Dermis blood vessel endothelial cell (primary cell): ENCODE results near the gene RGS17. TPM values are rescaled to one million over a fixed set of nuclear protein-coding genes. Genes with fewer than 3 reads are reported as not detected.
A peak's percentile ranks its signal among the peaks of the same experiment; 100 is the strongest.

Experiments used
- DNase-seq: peaks from one replicate; pipeline ENCODE4 v3.0.0; 2010
- total RNA-seq: library from RNA; depleted of rRNA; stranded (reverse); fragments of >200 nt; gene quantifications from 2 replicates; pipeline ENCODE4 v1.2.3, GENCODE V29; 2014

The RGS17 gene
- total RNA-seq, 1 donor from 2014 or later, result 3.9 TPM

DNA sequence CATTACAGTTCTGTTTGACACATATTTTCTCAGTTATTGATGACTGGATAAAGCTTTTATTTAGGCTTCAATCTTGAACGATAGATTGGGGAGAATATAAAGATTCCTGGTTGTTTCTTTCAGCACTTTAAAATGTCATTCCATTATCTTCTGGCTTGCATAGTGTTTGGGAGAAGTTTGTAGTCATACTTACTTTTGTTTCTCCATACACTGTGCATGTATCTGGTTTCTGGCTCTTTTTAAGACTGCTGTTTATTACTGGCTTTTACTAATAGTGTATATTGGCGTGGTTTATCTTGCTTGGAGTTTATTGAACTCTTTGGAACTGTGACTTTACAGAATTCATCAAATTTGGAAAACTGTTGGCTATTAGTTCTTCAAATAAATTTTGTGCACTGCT lies 49.2 kb downstream of the RGS17 start:
- DNase-seq, result no peak

DNA sequence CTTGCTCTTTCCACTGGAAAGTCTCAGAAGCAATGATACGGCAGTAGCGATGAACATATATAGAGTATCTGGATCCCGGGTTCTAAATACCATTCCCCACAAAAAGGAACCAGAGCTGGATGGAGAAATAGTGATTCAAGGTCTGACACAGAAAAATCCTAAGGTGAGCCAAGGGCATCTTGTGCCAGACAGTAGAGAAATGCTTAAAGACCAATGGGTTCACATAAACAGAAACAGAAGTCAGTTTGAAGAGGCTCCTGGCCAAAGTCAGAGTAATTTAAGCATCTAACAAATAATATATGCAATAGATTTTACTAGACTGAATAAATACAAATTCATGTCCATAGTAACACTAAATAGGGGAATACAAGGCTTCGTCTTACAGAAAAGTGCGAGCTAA lies 54.7 kb downstream of the RGS17 start:
- no peak for DNase-seq

DNA sequence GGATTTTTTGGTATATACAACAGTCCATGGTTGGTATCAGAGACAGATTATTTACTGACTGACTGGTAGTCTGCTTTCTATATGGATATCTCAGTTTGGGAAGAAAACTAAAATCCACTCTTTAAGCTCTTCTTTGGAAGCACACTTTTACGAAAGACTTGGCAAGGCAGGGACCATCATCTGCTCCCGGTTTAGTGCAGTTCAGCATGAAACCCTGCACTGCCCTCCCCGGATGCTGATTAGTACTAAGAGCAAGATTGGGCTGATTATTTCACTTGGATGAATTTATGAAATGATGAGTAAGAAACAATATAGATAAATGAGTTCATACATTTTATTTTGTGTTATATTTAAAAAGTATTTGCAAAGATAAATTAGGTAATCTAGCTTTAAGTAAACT lies 56.3 kb downstream of the RGS17 start:
- no peak for DNase-seq

DNA sequence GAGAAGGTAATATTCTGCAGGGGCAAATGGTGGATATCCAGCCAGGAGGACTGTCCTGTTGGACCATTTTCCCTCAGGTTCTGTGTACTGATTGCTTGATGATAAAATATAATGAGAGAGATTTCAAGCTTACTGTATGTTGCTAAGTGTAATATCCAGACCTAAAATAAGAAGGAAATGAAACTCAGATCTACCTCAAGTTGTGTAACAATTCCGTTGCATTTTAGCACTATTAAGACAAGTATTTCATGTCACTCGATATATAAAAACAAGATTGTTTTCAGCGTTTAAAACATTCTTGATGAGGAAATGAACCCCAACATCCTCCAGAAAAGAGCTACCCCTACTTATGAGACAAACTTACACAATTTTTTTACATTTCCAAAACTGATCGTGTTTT lies 57.2 kb downstream of the RGS17 start:
- no peak for DNase-seq

DNA sequence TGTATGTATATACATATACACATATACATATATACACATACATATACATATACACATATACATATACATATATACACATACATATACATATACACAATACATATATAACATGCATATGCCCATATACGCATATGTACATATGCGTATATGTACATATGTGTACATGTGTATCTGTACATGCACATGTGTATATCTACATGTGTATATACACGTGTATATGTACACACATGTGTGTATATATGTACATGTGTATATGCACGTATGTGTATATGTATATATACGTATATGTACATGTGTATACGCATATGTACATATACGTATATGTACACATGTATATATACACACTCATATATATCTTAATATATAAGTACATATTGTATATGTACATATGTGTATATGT lies 60.3 kb downstream of the RGS17 start:
- no peak for DNase-seq

DNA sequence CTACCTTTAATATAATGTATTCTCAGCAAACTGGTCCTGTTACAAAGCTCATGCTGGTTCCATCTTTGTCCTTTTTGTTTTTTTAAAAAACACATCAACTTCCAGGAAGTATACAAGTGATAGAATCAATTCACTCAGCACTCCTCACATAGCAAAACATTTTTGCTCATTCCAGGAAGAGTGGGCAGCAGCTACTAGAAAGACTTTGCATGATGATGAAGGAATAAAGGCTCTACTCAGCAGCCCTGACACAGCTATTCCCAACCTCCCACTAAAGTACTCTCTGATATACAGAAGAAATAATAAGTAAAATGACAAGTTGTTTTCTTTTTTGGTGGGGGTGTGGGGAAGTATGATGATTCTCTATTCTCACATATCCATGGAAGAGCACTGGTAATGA lies 61.2 kb downstream of the RGS17 start:
- DNase-seq, result no peak

DNA sequence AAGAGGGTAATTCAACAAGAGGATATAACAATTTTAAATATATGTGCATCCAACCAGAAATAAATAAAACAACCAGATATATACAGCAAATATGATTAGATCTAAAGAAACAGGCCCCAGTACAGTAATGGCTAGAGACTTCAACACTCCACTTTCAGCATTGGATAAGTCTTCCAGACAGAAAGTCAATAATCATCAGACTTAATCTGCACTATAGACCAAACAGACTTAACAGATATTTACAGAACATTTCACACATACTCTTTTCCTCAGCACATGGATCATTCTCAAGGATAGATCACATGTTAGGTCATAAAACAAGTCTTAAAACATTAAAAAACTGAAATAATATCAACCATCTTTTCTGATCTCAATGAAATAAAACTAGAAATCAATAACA lies 65.9 kb downstream of the RGS17 start:
- no peak for DNase-seq

DNA sequence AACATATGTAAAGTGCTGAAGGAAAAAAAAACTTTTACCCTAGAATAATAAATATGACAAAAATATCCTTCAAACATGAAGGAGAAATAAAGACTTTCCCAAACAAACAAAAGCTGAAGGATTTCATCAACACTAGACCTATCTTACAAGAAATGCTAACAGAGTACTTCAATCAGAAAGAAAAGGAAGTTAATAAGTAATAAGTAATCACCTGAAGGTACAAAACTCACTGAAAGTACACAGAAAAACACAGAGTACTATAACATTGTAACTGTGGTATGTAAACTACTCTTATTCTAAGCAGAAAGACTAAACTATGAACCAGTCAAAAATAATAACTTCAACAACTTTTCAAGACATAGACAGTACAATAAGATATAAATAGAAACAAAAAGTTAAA lies 67.1 kb downstream of the RGS17 start:
- DNase-seq, result no peak

DNA sequence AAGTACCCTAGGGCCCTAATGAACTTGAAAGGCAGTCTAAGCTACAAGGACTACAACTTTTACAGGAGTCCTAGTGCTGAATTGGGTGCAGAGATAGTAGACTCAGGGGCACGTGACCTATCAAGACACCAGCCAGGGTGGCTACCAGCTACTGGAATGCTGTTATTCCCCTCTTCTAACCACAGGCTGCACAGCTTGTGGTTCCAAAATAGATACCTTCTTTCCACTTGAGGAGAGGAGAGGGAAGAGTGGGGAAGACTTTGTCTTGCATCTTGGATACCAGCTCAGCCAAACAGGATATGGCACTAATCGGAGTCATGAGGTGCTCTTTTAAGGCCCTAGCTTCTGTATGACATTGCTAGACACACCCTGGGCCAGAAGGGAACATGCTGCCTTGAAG lies 68.6 kb downstream of the RGS17 start:
- no peak for DNase-seq

DNA sequence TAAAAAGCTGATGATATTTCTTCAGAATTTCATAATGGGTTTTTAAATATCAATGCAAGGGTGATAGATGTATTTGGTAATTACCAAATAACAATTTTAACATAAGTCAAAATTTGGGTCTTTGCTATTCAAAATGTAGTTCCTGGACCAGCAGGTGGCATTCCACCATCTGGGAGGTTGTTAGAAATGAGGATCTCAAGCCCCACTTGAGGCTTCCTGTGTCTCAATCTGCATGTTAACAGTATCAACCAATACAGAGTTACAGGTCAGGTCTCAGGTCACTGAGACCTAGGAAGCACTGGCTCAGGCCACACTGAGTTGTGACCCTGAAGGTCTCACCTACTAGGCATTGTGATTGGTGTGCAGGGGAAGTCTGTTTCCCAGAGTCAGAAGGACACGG lies 71.3 kb downstream of the RGS17 start:
- peak; percentile 22 for DNase-seq

DNA sequence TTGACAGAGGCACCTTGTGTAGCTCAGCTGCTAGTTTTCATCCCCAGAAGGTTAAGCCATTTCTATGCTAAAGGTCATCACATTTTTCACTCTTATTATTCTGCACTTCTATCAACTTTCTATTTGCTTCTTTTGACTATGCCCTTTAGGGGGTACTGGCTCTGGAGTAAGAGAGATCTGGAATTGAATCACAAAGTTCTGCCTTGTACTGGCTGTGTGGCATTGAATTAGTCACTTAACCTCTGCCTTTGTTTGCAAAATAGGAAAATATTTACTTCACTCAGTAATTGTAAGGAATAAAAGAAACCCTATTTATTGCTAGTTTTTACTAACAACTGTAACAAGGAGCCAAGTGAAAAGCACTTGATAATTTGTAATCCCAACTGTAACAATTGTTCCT lies 71.8 kb downstream of the RGS17 start:
- DNase-seq, result no peak

DNA sequence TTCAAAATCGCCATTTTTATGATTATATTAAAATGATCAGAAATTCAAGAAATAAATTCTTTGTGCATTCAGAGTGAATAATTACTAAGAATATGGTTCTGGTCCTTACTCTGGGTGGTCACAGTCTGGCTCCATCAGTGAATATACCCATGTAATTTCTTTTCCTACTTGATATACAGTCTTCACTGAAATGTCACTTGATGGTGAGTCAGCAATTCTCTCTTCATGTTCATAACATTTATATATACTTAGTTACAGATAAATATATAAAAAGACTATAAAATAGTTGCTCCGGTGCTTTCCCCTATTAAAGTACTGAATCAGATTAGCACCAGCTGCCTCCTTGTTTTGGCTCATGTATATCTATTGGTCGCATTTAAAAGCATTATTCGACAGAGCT lies 72.2 kb downstream of the RGS17 start:
- DNase-seq, result no peak

DNA sequence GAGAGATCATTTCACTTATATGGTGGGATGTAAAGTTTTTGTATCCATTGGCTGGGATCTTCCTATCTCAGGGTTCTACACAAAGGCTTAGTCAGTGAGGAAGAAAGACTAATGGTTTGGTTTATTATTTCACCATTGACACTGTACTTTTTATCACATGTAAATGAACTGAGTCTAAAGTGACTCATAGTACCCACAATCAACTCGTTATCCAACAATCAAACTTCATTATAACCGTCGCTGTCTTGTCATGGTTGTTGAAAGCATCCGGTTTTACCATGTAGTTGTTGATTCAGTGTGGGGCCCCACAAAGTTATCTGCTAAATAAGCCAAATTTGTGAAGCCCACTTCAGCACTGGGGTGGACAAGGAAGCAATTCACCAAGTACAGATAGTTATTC lies 72.8 kb downstream of the RGS17 start:
- DNase-seq, result peak; percentile 17

DNA sequence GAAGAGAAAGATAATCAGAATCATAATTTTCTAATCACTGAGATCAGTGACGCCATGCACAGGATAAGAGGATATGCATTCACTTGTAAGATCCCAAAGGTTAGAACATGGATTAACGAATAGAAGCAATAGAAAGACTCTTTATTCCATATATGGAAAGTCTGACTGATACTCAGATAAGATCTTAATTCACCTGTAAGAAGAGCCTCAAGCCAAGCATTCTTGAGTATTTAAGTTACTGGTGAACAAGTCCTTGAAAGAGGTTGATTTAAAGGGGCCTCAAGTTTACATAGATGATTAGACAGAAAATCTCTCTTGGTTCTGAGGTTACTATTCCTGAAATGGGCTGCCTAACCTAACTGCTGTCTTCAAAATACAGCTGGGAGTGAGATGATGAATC lies 74.8 kb downstream of the RGS17 start:
- no peak for DNase-seq

DNA sequence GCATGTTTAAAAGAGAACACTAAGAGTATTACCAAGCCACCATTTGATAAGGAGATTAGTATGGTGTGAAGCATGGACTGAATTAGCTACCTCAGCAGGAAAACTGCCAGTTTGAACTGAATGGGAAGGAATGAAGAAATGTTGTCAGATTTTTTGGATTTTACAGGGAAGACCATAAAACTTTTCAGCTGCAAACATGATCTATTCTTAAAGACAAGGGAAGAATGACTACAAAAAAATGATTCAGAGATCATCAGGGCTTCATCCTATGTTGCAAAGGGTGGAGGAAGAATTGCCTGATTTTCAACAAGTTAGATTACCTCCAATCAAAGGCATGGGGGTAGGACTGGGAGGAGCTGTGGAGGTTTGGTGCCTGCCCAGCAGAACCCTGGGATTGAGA lies 79.3 kb downstream of the RGS17 start:
- DNase-seq, result no peak

DNA sequence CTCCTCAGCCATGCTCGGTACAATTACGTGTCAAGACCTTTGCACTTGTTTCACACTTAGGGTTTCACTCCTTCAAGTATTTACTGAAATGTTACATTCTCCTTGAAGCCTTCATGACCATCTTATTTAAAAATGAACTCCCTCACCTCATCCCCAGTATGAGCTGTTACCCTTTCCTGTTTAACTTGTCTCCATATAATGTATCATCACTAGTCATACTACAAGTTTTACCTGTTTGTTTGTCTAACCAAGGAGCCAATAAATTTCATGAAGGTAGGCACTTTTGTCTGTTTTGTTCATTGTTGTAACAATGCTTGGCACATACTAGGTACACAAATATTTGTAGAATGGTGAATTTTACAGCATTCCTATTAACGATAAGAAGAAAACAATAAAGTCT lies 82.5 kb downstream of the RGS17 start:
- DNase-seq, result no peak

DNA sequence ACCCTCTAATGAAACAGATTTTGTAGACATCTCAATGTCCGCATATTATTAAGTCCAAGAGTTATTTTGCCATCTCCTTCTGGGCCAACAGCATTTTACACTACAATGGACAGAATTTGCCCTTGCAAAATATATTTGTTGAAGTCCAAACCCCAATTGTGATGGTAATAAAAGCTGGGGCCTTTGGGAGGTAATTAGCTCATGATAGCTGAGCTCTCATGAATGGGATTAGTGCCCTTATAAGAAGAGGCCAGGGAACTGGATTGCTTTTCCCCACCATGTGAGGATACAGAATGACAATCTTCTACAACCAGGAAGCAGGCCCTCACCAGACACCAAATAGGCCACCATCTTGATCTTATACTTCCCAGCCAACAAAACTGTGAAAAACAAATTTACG lies 83.7 kb downstream of the RGS17 start:
- DNase-seq, result no peak

DNA sequence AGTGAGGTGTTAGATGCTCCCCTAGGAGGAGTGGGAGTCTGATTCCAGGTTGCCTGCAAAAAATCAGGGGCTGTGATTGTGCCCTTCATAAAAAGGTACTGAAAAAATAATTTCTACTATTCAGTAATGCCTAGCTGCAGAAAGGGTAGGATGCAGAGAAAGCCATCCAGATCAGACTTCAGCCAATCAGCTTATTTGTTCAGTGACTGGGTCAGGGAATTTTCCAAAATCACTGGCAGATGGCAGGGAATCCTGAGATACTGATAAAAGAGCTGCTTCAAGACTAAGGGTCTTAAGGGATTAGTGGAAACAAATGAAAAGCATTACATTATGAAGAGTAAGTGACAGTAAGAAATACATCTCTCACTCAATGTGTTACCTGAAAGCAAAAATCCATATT lies 85.8 kb downstream of the RGS17 start:
- no peak for DNase-seq

DNA sequence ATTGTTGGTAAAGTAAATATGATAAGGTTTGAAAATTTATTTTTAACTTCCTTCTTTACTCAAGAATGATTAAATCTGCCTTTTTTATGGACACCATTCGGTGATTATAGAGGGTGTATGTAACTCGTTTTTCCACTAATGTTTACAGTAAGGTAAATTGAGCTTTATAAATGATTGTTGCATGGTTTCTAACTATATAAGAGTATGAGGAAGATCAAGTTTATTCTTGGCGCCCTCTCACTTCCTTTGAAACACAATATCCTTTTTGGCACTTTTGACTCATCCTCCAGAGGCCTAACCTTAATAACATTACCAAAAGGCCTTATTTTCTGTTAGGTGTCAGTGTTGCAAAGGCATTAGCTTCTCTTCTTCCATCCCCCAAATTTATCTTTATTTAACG lies 86.8 kb downstream of the RGS17 start:
- peak; percentile 49 for DNase-seq

DNA sequence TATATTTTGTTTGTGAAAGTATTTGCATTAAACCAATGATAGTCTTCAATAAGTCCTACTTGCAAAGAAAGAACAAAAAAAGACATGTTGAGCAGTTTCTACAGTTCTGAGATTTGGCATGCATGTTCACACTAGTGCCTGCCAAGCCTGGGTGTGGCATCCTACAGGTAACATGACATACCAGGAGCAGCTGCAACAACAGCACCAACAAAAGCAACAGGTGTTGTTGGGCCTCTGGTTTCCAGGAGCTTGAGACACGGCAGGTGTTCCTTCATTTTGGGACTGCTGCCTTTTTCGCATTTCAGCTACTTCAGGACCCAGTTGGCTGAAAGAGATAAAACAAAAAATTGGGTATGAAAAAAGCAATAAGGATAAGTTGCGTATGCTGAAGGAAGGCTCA lies 87.4 kb downstream of the RGS17 start:
- DNase-seq, result no peak

DNA sequence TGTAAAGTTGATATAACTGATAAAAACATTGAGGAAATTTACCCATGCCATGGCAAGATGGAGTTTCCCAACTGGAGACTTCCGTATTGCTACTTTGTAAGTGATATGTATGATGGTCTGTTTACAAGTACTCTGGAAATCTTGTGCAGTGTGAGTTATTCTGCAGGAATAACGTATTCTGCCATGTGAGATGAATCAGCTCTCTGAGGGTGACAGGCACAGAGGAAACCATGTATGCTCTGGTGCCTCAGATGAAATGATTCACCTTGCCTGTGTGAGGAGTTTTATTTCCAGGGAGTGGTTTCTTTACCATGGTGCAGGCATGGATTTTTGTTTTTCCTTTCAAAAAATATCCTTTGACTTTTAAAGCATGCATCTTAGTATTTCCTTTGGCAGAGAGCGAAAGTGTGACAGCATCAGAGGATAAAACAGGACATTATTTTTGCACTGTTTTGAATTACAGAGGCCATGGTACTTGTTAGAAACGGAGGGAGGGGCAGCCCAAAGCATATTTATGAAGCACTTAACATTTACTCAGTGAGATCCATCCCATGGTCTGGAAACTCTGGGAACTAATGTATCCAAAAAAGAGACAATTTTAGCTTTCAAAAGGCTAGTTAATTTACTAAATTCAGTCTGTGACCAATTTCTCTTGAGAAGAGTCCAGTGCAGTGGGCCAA lies 92.6 kb downstream of the RGS17 start:
- no peak for DNase-seq

DNA sequence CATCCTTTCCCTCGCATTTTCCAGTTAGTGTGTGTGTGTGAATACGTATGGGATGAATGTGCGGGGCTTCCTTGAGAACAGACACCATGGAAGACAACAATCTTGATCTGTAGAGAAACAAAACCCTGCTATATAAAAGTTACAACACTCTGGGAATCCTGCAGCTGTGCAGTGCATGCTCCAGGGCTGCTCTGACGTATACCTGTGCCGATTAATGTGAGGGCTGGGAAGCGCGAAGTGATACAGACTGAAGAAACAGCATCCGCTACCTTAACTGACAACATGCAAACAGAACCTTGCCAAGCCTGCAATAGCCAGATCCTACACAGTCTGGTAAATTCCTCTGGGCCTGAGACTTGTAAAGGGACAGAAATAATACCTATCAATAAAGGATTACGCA lies 96.9 kb downstream of the RGS17 start:
- no peak for DNase-seq

DNA sequence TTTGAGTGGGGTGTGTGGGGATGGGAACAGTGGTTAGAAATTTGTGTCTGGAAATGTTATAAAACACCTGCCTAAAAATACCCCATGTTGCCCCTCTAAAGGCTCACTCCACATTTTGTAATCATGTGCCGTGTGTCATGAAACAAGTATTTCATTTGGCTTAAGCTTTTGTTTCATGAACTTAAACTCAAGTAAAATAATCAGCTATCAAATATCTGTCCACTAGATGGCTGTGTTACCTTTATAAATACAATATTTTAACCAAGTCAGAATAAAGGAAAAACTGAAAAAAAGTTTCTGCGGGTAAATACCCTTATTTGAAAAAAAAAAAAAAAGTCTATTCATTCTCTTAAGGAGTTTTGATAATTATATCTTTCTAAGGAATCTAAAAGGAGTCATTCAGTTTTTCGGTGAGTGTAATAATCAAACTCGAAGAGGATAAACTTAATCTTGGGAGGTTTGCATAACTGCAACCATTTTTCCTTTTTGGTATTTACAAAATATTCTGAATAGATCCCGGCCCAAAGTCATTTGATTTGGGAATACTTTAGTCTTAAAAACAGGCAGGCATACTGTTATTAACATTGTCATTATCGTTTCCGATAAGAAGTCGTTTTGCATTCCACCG lies 98.7 kb downstream of the RGS17 start:
- DNase-seq, result peak; percentile 75

DNA sequence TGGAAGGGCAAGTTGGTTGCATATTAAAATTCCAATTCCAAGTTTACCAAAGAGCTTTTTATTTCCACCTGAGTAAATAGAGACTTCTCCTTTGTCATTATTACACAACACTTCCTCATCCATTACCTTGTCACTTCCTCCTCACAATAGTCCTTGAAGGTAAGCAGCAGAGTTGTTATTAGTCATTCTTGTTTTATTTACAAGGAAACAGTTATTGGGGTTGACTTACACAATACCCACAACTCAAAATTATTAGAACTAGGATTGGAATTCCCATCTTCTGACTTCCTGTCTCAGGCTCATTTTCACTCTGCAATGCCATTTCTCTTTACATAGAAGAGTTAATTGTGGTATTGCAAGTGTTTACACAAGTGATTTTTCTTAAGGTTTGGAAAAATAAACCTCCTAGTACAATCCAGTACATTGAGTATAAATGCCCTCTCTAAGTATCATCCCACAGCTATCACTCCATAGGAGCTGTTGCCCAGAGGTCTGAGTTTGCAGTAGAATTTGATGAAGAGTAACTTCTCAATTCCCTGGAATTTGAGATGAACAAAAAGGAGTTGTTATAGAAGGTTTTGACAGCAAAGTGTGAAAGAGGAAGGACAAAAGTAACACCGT lies 99.6 kb downstream of the RGS17 start:
- DNase-seq, result peak; percentile 28

DNA sequence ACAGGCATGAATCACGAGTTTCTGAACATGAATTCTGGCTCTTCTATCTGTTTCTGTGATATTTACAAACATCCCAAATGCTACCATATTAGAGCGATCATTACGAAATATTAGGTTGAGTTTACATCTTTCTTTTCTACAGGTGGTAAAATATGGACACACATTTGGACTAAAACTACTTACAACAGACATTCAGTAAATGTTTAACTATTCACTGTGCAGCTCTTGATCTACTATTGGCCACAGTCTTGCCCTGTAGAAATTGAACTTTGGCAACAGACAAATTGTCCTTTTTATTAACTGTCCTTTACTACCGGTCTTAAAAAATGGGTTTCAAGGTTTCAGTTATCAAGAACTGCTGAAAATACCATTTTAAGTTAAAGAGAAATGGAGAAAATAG lies 102.1 kb downstream of the RGS17 start:
- no peak for DNase-seq
